SJCRH30 (cell line): Measurements from ENCODE around the gene OSBPL5. TPM values are rescaled to one million over a fixed set of nuclear protein-coding genes. Genes with fewer than 3 reads are reported as not detected.

Source experiments
- DNase-seq, 2 experiments: peaks; one replicate each; pipeline ENCODE4 v3.0.0-alpha.2; 2015 to 2020
- H3K27ac ChIP-seq: fragments of 250-450 bp; sonication (Bioruptor Pico); 2 replicates; pipeline ENCODE4 v1.5.1; 2020; ENCODE audit warnings: mild to moderate bottlenecking, moderate library complexity
- H3K27me3 ChIP-seq: fragments of 250-450 bp; sonication (Bioruptor Pico); 2 replicates; pipeline ENCODE4 v1.5.1; 2020; ENCODE audit warnings: mild to moderate bottlenecking, moderate library complexity
- H3K36me3 ChIP-seq: fragments of 250-450 bp; sonication (Bioruptor Pico); 2 replicates; pipeline ENCODE4 v1.5.1; 2020; ENCODE audit warnings: mild to moderate bottlenecking, moderate library complexity
- H3K4me1 ChIP-seq: fragments of 250-450 bp; sonication (Bioruptor Pico); 2 replicates; pipeline ENCODE4 v1.5.1; 2020; ENCODE audit warnings: mild to moderate bottlenecking, moderate library complexity
- H3K4me3 ChIP-seq: fragments of 250-450 bp; sonication (Bioruptor Pico); 2 replicates; pipeline ENCODE4 v1.5.1; 2020; ENCODE audit warnings: mild to moderate bottlenecking, moderate library complexity
- H3K9me3 ChIP-seq: fragments of 250-450 bp; sonication (Bioruptor Pico); replicated peaks from 2 replicates; pipeline ENCODE4 v1.5.1; 2020; ENCODE audit warnings: mild to moderate bottlenecking, moderate library complexity
- total RNA-seq: library from RNA; depleted of rRNA; stranded (reverse); fragments of >200 nt; shearing (Covaris generic); gene quantifications from 2 replicates; pipeline ENCODE4 v1.2.3, GENCODE V29; 2014; rRNA removed

OSBPL5 gene
- total RNA-seq: 6.7 and 8.4 TPM in 2 replicates

DNA sequence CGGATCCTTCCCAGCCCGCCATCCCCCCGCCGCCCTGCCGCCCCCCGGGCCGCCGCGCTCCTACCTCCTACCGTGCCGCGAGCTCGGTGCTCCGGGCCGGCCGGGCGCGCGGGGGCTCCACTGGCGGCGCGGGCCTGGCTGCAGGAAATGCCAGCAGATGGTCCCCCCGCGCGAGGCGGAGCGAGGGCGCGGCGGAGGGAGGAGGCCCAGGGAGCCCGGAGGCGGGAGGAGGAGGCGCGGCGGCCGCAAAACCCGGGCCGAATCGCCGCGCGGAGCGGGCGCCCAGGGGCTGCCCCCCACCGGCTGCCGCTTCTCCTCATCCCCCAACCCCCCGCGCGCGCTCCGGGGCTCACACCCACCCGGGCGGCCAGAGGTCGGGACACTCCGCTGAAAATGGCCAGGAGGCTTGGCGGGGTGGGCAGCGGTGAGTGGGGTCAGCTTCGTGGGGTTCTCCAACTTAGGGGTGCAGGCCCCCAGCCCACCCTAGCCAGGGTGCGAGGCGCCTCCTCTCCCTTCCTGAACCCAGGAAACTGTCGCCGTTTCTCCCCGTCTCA lies at the start of gene OSBPL5:
Gene OSBPL5, minus strand, starts transcription at position 159 of the 554 bp plus-strand sequence. CDS start 36,162 bp downstream, outside the sequence.
- Histone ChIP-seq H3K4me3 (peak within 1 kb of the TSS; percentile 69), H3K27me3 (peaks cover 8% of the 10 kb centered on the region; the same call in 1 of the 2 replicates), H3K4me1 (peaks cover 32% of the 10 kb centered on the region), H3K9me3 (no peaks in the 10 kb centered on the region), H3K27ac (no peak within 1 kb of the TSS), H3K36me3 (no peaks in the 10 kb centered on the region)
- peak; percentile 66 to 73 for DNase-seq

DNA sequence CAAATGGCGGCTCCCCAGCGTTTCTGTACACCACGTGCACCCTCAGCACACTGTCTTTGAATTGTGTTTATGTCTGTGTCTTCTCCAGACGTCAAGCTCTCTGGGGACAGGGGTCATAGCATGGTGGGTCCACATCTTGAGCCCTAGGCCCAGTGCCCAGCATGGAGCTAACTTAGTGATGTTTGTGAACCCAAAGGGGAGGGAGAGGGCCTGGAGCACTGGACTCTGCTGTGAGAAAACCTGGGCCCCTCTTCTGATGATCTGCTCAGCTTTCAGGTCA lies 49.2 kb upstream of the OSBPL5 start:
- H3K36me3 ChIP-seq: no peaks in the 10 kb centered on the region
- H3K27ac ChIP-seq: no peak overlapping the region
- H3K4me1 ChIP-seq: no peaks in the 10 kb centered on the region
- no peak for DNase-seq
- peaks cover 4% of the 10 kb centered on the region; the same call in 1 of the 2 replicates for H3K27me3 ChIP-seq
- no peaks in the 10 kb centered on the region for H3K9me3 ChIP-seq
- no peak overlapping the region for H3K4me3 ChIP-seq

DNA sequence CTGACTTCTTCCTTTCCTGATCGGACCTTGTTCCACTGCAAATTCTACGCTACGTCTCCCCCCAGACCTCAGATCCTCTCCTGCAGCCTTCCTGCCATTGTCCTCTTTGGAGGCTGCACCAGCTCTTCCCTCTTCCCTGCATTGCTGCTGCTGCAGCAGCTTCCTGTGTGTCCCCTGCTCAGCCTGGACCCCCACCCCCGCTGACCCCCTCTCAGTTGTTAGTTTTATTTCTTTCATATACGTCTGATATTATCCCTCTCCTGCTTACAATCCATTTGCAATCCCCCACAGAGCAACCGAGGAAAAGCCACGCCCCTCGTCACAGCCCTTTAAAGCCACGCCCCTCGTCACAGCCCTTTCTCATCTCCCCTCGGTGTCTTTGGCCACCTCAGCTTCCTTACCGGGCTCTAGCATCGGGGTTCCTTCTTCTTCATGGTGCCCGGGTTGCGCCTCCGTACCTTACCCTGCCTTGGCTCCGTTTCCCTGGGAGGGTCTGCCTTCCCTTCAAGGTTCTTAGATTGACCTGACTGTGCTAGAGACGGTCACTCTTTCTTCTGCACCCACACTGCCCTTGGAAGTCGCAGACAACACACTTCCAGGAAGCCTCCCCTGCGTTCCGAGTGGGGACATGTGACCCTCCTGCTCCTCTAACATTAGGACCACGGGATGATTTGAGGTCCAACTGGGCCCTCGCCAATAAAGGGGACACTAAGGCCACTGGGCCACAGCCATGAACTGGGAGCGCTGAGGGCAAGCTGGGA lies 48.7 kb upstream of the OSBPL5 start:
- no peak for DNase-seq
- Histone ChIP-seq H3K9me3 (no peaks in the 10 kb centered on the region), H3K27ac (no peak overlapping the region), H3K4me3 (no peak overlapping the region), H3K36me3 (no peaks in the 10 kb centered on the region), H3K4me1 (no peaks in the 10 kb centered on the region), H3K27me3 (peaks cover 4% of the 10 kb centered on the region; the same call in 1 of the 2 replicates)

DNA sequence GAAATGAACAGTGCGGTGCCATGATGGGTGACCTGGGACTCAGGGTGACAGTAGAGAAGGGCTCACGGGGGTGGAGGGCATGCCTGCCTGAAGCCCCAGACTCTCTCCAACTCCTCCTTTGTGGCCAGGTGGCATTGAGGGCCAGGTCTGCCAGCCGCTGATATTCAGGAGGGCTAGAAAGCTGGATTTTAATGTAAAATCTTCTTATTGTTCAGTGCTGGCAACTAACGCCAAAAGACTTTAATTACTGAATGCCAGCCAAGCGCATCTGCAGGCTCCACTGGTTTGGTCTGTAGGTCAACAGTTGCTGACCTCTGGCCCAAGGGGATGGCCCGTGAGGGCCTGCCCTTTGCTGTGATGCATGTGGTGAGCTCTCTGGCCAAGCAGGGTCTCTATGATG lies 43.2 kb upstream of the OSBPL5 start:
- Histone ChIP-seq H3K4me3 (no peak overlapping the region), H3K27ac (no peak overlapping the region), H3K36me3 (no peaks in the 10 kb centered on the region), H3K27me3 (peaks cover under 1% of the 10 kb centered on the region; the same call in 1 of the 2 replicates), H3K4me1 (no peaks in the 10 kb centered on the region), H3K9me3 (no peaks in the 10 kb centered on the region)
- DNase-seq: no peak

- Histone ChIP-seq H3K9me3 (no peaks in the 10 kb centered on the region), H3K36me3 (no peaks in the 10 kb centered on the region), H3K27me3 (peaks cover 6% of the 10 kb centered on the region; the same call in 1 of the 2 replicates), H3K4me1 (no peaks in the 10 kb centered on the region), H3K27ac (no peak overlapping the region), H3K4me3 (no peak overlapping the region)
- DNase-seq: no peak
Measured at GRCh38 chr11:3207526-3208189, 42.5 kb upstream of the OSBPL5 start.

DNA sequence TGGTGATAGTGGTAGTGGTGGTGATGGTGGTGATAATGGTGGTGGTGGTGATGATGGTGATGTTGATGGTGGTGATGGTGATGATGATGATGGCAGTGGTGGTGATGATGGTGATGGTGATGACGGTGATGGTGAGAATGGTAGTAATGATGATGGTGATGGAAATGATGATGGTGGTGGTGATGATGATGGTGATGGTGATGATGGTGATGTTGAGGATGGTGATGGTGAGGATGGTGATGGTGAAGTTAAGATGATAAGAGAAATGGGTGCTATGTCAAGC lies 41.8 kb upstream of the OSBPL5 start:
- Histone ChIP-seq H3K27me3 (peaks cover 6% of the 10 kb centered on the region; the same call in 1 of the 2 replicates), H3K27ac (no peak overlapping the region), H3K4me1 (no peaks in the 10 kb centered on the region), H3K4me3 (no peak overlapping the region), H3K36me3 (no peaks in the 10 kb centered on the region), H3K9me3 (no peaks in the 10 kb centered on the region)
- DNase-seq: no peak

DNA sequence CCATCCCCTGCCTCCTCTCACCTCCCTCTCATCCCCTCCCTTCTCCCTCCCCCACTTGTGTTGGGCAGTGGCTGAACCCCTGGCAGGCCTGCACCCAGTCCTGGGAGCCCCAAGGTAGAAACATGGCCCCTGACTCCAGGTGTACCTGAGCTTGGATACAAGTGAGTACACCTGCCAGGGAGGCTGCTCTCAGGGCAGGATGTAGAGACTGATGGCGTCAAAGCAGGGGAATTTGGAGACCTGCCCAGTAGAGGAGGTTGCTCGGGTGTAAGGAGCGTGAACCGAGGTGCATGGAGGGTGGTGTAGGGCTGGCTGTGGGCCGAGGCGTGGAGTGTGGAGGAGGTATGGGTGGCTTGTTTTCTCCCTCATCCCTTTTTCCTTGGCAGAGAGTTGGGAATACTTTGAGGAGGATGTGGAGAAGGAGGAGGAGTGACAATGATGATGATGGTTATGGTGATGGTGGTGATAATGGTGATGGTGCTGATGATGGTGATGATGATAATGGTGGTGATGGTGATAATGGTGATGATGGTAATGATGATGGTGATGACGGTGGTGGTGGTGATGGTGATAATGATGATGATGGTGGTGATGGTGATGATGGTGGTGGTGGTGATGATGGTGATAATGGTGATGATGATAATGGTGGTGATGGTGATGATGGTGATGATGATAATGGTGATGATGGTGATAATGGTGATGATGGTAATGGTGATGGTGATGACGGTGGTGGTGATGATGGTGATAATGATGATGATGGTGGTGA lies 41.2 kb upstream of the OSBPL5 start:
- H3K27ac ChIP-seq: no peak overlapping the region
- DNase-seq: no peak
- no peaks in the 10 kb centered on the region for H3K4me1 ChIP-seq
- no peaks in the 10 kb centered on the region for H3K36me3 ChIP-seq
- H3K27me3 ChIP-seq: peaks cover 6% of the 10 kb centered on the region; the same call in 1 of the 2 replicates
- H3K9me3 ChIP-seq: no peaks in the 10 kb centered on the region
- no peak overlapping the region for H3K4me3 ChIP-seq

DNA sequence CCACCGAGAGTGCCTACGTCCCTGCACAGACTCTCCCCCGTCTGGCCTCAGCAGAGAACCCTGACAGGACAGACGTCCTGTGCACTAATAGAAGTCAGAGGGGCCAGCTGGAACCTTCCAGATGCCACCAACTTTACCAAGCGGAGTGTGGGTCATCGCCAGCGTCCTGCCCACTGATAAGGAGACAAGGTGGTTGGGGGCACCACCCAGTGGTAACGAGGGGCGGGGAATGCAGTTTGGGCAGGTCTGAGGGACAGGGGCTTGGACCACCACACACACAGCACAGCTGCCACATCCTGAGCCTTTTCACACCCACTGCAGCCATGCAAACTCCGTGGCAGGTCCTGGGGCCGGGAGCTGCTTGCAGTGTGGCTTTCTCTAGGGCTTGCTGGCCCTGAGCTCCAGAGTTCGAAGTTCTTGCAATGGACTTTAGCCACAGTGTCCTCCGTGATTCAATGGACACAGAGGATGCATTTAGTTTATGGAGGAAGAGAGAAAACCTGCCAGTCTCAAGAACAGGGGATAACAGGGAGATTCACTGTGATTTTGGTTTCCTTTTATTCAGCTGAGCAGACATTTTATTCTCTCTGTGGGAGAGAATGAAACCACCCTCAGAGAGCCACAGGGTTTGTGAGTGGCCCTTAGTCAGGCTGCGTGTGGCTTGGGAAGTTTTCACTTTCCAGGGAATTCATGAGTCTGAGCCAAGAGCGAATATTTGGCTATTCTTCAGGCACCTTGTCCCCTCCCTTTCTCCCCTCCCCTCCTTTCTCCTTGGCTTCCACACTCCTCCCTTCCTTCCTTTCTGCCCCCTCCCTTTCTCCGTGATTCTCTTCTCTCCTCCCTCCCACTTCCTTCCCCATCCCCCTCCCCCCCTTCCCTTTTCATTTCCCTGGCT lies 40.4 kb upstream of the OSBPL5 start:
- DNase-seq: no peak
- H3K27me3 ChIP-seq: peaks cover 6% of the 10 kb centered on the region; the same call in 1 of the 2 replicates
- no peaks in the 10 kb centered on the region for H3K9me3 ChIP-seq
- H3K4me3 ChIP-seq: no peak overlapping the region
- H3K4me1 ChIP-seq: no peaks in the 10 kb centered on the region
- H3K36me3 ChIP-seq: no peaks in the 10 kb centered on the region
- no peak overlapping the region for H3K27ac ChIP-seq

DNA sequence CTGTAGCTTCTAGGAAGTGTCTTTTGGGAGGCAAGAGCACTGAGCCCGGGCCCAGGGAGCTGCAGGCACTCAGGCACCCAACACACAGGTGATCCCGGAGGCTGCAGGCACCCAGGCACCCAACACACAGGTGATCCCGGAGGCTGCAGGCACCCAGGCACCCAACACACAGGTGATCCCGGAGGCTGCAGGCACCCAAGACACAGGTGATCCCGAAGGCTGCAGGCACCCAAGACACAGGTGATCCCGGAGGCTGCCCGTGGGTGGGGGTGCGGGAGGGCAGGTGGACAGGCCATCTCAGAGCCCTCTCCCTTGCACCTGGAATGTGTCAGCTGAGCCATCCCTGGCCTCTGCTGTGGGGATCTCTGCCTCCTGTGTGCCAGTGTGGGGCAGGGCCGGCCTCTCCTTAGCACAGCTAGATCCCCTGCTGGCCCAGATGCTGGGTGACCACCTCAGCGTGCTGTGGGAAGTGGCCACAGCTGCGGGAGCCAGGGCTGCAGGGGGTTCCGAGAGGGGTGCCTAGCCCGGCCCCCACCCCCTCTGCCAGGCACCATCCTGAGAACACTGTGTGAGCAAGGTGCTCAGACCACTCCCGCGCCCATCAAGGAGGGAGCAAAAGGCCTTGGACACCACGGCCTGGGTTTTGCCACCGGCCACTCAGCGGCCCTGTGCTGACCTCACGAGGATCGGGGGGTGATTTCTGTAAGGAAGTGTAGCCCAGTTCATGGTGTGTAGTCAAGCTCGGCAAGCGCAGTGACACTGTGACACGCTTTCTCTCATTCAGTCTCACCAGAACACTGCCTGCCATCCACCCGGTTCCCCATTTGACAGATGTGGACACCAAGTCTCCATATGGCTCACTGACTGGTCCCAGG lies 39.3 kb upstream of the OSBPL5 start:
- Histone ChIP-seq H3K27me3 (peaks cover 13% of the 10 kb centered on the region), H3K27ac (no peak overlapping the region), H3K9me3 (no peaks in the 10 kb centered on the region), H3K36me3 (no peaks in the 10 kb centered on the region), H3K4me3 (no peak overlapping the region), H3K4me1 (no peaks in the 10 kb centered on the region)
- DNase-seq: no peak

DNA sequence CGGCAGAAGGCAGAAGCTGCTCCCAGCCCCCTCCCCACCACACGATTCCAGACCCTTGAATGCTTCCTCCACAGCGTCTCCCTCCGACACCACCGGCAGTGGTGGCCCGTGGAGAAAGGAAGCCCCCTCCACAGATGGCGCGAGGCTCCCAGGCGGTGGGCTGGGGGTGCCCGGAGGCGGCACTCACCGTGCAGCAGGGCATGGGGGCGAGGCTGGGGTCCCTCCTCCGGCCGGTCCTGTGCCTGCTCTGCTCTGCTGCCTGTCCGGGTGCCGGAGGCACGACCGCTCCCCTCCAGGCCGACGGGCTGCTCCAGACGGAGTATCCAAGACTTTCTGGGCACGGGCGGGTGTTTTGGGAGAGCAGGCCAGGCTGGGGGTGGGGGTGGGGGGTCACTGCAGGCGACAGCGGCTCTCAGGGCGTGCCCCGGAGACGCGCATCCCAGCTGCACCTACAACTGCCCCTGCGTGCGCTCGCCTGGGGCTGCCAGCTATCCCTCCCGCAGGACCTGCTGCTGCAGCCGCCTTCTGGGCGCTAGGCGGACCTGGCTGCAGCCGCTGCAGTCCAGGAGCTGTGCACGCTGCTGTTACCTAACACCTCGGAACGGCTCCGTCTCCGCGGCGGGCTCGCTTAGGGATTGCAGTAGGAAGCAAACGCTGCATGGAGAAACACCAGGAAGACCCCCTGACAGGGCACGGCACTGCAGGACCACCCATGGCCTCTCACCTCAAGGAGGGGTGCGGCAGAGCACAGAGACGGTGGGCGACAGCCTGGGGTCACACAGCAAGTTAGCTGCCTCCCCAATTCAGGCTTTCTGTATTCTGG lies 38.3 kb upstream of the OSBPL5 start:
- no peaks in the 10 kb centered on the region for H3K36me3 ChIP-seq

DNA sequence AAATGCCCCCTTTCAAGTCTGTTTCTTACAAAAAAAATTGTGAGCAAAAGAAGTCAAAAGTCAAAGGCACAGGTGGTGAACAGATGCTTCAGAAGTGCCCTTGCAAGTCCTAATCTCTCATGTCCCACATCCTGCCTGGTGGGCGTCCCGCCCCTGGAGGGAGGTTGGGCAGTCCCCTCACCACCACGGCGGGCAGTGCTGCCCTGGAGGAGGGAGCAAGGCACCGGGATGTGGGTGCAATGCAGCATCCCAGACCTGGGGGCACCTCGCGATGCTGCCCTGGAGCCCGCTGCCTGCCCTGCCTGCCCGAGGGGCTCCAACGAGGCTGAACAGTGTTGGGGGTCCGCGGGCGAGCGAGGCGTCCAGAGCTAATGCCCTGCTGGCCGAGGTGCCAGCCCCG lies 37.6 kb upstream of the OSBPL5 start:
- no peaks in the 10 kb centered on the region for H3K9me3 ChIP-seq
- H3K36me3 ChIP-seq: no peaks in the 10 kb centered on the region
- peaks cover 13% of the 10 kb centered on the region for H3K27me3 ChIP-seq
- no peaks in the 10 kb centered on the region for H3K4me1 ChIP-seq
- DNase-seq: peak in 1 of 2 experiments; percentile 28
- H3K27ac ChIP-seq: no peak overlapping the region
- H3K4me3 ChIP-seq: no peak overlapping the region

More for the DNA sequence above, 38.3 kb upstream of the OSBPL5 start:
- Histone ChIP-seq H3K27me3 (peaks cover 13% of the 10 kb centered on the region), H3K4me3 (no peak overlapping the region), H3K9me3 (no peaks in the 10 kb centered on the region), H3K4me1 (no peaks in the 10 kb centered on the region), H3K27ac (no peak overlapping the region)
- no peak for DNase-seq

- Histone ChIP-seq H3K27me3 (peaks cover 13% of the 10 kb centered on the region), H3K9me3 (no peaks in the 10 kb centered on the region), H3K4me1 (no peaks in the 10 kb centered on the region), H3K27ac (no peak overlapping the region), H3K36me3 (no peaks in the 10 kb centered on the region), H3K4me3 (no peak overlapping the region)
- DNase-seq: no peak
Measured at GRCh38 chr11:3202305-3202704, 37.2 kb upstream of the OSBPL5 start.

- Histone ChIP-seq H3K4me3 (no peak overlapping the region), H3K27ac (no peak overlapping the region), H3K9me3 (no peaks in the 10 kb centered on the region), H3K4me1 (no peaks in the 10 kb centered on the region), H3K36me3 (no peaks in the 10 kb centered on the region), H3K27me3 (peaks cover 18% of the 10 kb centered on the region)
- no peak for DNase-seq
Measured at GRCh38 chr11:3201677-3202181, 36.6 kb upstream of the OSBPL5 start.
